Hepatocyte (in vitro differentiated cells): Measurements from ENCODE around the gene LDB2.

Experiments used
- CTCF ChIP-seq: fragments of 200-600 bp; sonication (generic); IDR thresholded peaks from 2 replicates; pipeline ENCODE4 v1.5.1; 2016; ENCODE audit warnings: antibody characterized with exemption, mild to moderate bottlenecking; ENCODE audit not compliant: poor library complexity
- EZH2 ChIP-seq: fragments of 200-600 bp; sonication (generic); IDR thresholded peaks from 2 replicates; pipeline ENCODE4 v1.6.1; 2016; ENCODE audit warnings: antibody characterized with exemption, mild to moderate bottlenecking, borderline replicate concordance
- EZH2phosphoT487 ChIP-seq: fragments of 200-600 bp; sonication (generic); IDR thresholded peaks from one replicate; pipeline ENCODE4 v1.6.1; 2018; ENCODE audit warnings: antibody characterized with exemption, mild to moderate bottlenecking, low read depth, moderate library complexity; ENCODE audit not compliant: unreplicated experiment, severe bottlenecking

- no peak for TF ChIP-seq CTCF
- TF ChIP-seq EZH2phosphoT487, result no peak
- no peak for TF ChIP-seq EZH2
Observed at GRCh38 chr4:16580514-16580913, 317.9 kb downstream of the LDB2 start.
